Peyer's patch (tissue), 4 donors: Measurements from ENCODE around the gene PIPOX.

Source experiments
- POLR2A ChIP-seq, 2 donors: fragments of 450-650 bp; IDR thresholded peaks; one replicate each; pipeline ENCODE4 v1.5.1; 2017; ENCODE audit warnings: antibody characterized with exemption in 2 of 2, mild to moderate bottlenecking in 2 of 2, moderate library complexity in 2 of 2
- TF ChIP-seq, protein P1 (sequence below), 6 experiments: fragments of 450-650 bp in 4 of 6; fragments of 200-600 bp in 2 of 6; sonication (generic) in 1 of 6; IDR thresholded peaks; one replicate each; pipeline ENCODE4 v1.5.1; 2017 to 2019; ENCODE audit warnings: antibody characterized with exemption in 6 of 6, mild to moderate bottlenecking in 3 of 6, moderate library complexity in 1 of 6

DNA sequence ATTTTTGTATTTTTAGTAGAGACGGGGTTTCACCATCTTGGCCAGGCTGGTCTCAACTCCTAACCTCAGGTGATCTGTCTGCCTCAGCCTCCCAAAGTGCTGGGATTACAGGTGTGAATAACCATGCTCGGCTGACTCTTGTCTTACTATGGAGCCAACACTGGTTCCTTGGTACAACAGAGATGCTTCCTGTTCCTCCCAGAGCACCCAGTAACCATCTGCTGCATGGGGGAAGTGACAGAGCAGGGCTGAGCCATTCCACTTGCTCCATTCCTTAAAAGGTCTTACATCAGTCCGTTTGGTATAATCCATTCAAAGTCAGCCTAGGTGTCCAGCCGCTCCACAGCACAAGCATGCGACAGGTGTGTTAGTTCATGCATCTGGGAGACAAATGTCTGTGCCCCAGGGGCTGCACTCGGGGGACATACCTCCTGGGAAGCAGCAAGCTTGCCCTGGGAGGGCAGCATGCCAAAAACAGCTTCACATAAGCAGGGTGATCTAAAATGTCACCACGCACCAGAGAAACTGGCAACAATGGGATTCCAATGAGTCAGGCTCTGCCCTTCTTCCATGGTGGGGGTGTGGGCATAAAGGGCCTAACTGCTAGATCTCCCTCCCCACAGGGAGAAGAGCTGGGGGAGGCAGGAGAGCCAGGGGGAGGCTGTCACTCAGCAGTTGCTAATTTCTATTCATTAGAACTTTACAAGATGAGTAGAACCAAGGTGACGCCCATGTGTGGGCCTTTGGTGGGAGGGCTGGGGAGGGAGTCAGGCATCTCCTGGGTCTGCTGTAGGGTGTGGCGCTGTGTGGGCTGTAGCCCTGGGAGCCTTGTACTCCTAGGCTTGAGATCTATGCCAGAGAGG is 35.5 kb downstream of the PIPOX start:
- TF ChIP-seq, protein P1, sequence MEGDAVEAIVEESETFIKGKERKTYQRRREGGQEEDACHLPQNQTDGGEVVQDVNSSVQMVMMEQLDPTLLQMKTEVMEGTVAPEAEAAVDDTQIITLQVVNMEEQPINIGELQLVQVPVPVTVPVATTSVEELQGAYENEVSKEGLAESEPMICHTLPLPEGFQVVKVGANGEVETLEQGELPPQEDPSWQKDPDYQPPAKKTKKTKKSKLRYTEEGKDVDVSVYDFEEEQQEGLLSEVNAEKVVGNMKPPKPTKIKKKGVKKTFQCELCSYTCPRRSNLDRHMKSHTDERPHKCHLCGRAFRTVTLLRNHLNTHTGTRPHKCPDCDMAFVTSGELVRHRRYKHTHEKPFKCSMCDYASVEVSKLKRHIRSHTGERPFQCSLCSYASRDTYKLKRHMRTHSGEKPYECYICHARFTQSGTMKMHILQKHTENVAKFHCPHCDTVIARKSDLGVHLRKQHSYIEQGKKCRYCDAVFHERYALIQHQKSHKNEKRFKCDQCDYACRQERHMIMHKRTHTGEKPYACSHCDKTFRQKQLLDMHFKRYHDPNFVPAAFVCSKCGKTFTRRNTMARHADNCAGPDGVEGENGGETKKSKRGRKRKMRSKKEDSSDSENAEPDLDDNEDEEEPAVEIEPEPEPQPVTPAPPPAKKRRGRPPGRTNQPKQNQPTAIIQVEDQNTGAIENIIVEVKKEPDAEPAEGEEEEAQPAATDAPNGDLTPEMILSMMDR (IDR thresholded peaks at IDR 0.05) = no peak
- no peak for TF ChIP-seq POLR2A (IDR thresholded peaks at IDR 0.05)
